ENCODE results near the gene PLK5.

The PLK5 gene

GRCh38 chr19:1540365-1540925 lies 16.6 kb downstream of the PLK5 start:
- TF ChIP-seq CTCF (IDR thresholded peaks at IDR 0.05; ENCODE audit: control insufficient read depth, extremely low read depth, insufficient read depth), result no peak
- DNase-seq (ENCODE audit: low read depth), result no peak
- H3K4me3 ChIP-seq (ENCODE audit: low read depth, low read length), result no peak overlapping the region

GRCh38 chr19:1549332-1549945 lies 25.6 kb downstream of the PLK5 start:
- H3K4me3 ChIP-seq (ENCODE audit: low read depth, low read length), result no peak overlapping the region
- no peak for TF ChIP-seq CTCF (IDR thresholded peaks at IDR 0.05; ENCODE audit: control insufficient read depth, extremely low read depth, insufficient read depth)
- DNase-seq (ENCODE audit: low read depth), result no peak

GRCh38 chr19:1551068-1552040 lies 27.5 kb downstream of the PLK5 start:
- no peak overlapping the region for H3K4me3 ChIP-seq (ENCODE audit: low read depth, low read length)
- TF ChIP-seq CTCF (IDR thresholded peaks at IDR 0.05; ENCODE audit: control insufficient read depth, extremely low read depth, insufficient read depth), result no peak
- DNase-seq (ENCODE audit: low read depth), result no peak

- TF ChIP-seq CTCF (IDR thresholded peaks at IDR 0.05; ENCODE audit: control insufficient read depth, extremely low read depth, insufficient read depth), result no peak
- no peak overlapping the region for H3K4me3 ChIP-seq (ENCODE audit: low read depth, low read length)
- DNase-seq (ENCODE audit: low read depth), result no peak
Observed at GRCh38 chr19:1553415-1553814, 29.5 kb downstream of the PLK5 start.

- no peak for TF ChIP-seq CTCF (IDR thresholded peaks at IDR 0.05; ENCODE audit: control insufficient read depth, extremely low read depth, insufficient read depth)
- DNase-seq (ENCODE audit: low read depth), result no peak
- no peak overlapping the region for H3K4me3 ChIP-seq (ENCODE audit: low read depth, low read length)
Observed at GRCh38 chr19:1554968-1555367, 31.1 kb downstream of the PLK5 start.

GRCh38 chr19:1555487-1556389 lies 31.9 kb downstream of the PLK5 start:
- no peak overlapping the region for H3K4me3 ChIP-seq (ENCODE audit: low read depth, low read length)
- TF ChIP-seq CTCF (IDR thresholded peaks at IDR 0.05; ENCODE audit: control insufficient read depth, extremely low read depth, insufficient read depth), result no peak
- no peak for DNase-seq (ENCODE audit: low read depth)
